GM19397 (cell line): ENCODE measurements around the gene TSNAXIP1.
A peak's percentile ranks its signal among the peaks of the same experiment; 100 is the strongest.

ENCODE experiments used
- ATAC-seq: cut with Tn5 transposase; IDR thresholded peaks from one replicate; pipeline ENCODE4 v1.9.1; 2021; ENCODE audit warnings: mild to moderate bottlenecking, moderate library complexity; ENCODE audit not compliant: unreplicated experiment

Gene TSNAXIP1

GRCh38 chr16:67781565-67781921 is 25.1 kb upstream of the TSNAXIP1 start:
- ATAC-seq, result no peak

- ATAC-seq, result no peak
These were observed 23.9 kb upstream of the TSNAXIP1 start for GRCh38 chr16:67782567-67783352.

GRCh38 chr16:67783353-67783725 is 23.4 kb upstream of the TSNAXIP1 start:
- no peak for ATAC-seq

- ATAC-seq, result no peak
These were observed 20.2 kb upstream of the TSNAXIP1 start for GRCh38 chr16:67786491-67786890.

- no peak for ATAC-seq
These were observed 16.6 kb upstream of the TSNAXIP1 start for GRCh38 chr16:67790071-67790470.

GRCh38 chr16:67796099-67796718 is 10.5 kb upstream of the TSNAXIP1 start:
- ATAC-seq, result no peak

GRCh38 chr16:67800338-67800926 is 6.3 kb upstream of the TSNAXIP1 start:
- ATAC-seq, result no peak

GRCh38 chr16:67801241-67801640 is 5.4 kb upstream of the TSNAXIP1 start:
- ATAC-seq, result no peak

GRCh38 chr16:67801883-67802282 is 4.8 kb upstream of the TSNAXIP1 start:
- no peak for ATAC-seq

GRCh38 chr16:67803894-67804293 is 2.8 kb upstream of the TSNAXIP1 start:
- no peak for ATAC-seq

- ATAC-seq, result no peak
These were observed 1.7 kb upstream of the TSNAXIP1 start for GRCh38 chr16:67804853-67805542.

- ATAC-seq, result peak; percentile 3
These were observed 816 bp upstream of the TSNAXIP1 start for GRCh38 chr16:67805718-67806427.

GRCh38 chr16:67807148-67807682 is 526 bp downstream of the TSNAXIP1 start:
- ATAC-seq, result no peak

GRCh38 chr16:67811899-67812298 is 5.2 kb downstream of the TSNAXIP1 start:
- ATAC-seq, result no peak

GRCh38 chr16:67814567-67814966 is 7.9 kb downstream of the TSNAXIP1 start:
- ATAC-seq, result no peak

GRCh38 chr16:67820608-67821259 is 14.0 kb downstream of the TSNAXIP1 start:
- no peak for ATAC-seq

GRCh38 chr16:67822511-67822910 is 15.8 kb downstream of the TSNAXIP1 start:
- no peak for ATAC-seq

GRCh38 chr16:67825119-67825518 is 18.4 kb downstream of the TSNAXIP1 start:
- ATAC-seq, result no peak

GRCh38 chr16:67825906-67826305 is 19.2 kb downstream of the TSNAXIP1 start:
- ATAC-seq, result no peak

- ATAC-seq, result no peak
These were observed 22.0 kb downstream of the TSNAXIP1 start for GRCh38 chr16:67828651-67829050.
